Measurements from ENCODE around the gene XYLT2. TPM values are rescaled to one million over a fixed set of nuclear protein-coding genes. Genes with fewer than 3 reads are reported as not detected.

The XYLT2 gene
- total RNA-seq, 1 donor from 2014 or later, result 33.3 TPM

GRCh38 chr17:50360486-50361115, 14.7 kb downstream of the XYLT2 start:
- H3K27me3 Mint-ChIP-seq (ENCODE audit: low read depth), result no peaks in the 10 kb centered on the region
- TF ChIP-seq CTCF (IDR thresholded peaks at IDR 0.05; ENCODE audit: unreplicated experiment), result no peak
- no peak overlapping the region for H3K4me3 Mint-ChIP-seq
- no peak overlapping the region for H3K27ac Mint-ChIP-seq
- H3K4me1 Mint-ChIP-seq, result peaks cover 18% of the 10 kb centered on the region
- H3K36me3 Mint-ChIP-seq, result peaks cover 2% of the 10 kb centered on the region
- DNase-seq (ENCODE audit: low spot score in 2 of 2, unreplicated experiment in 2 of 2), result no peak
- H3K9me3 Mint-ChIP-seq, result no peaks in the 10 kb centered on the region

DNA sequence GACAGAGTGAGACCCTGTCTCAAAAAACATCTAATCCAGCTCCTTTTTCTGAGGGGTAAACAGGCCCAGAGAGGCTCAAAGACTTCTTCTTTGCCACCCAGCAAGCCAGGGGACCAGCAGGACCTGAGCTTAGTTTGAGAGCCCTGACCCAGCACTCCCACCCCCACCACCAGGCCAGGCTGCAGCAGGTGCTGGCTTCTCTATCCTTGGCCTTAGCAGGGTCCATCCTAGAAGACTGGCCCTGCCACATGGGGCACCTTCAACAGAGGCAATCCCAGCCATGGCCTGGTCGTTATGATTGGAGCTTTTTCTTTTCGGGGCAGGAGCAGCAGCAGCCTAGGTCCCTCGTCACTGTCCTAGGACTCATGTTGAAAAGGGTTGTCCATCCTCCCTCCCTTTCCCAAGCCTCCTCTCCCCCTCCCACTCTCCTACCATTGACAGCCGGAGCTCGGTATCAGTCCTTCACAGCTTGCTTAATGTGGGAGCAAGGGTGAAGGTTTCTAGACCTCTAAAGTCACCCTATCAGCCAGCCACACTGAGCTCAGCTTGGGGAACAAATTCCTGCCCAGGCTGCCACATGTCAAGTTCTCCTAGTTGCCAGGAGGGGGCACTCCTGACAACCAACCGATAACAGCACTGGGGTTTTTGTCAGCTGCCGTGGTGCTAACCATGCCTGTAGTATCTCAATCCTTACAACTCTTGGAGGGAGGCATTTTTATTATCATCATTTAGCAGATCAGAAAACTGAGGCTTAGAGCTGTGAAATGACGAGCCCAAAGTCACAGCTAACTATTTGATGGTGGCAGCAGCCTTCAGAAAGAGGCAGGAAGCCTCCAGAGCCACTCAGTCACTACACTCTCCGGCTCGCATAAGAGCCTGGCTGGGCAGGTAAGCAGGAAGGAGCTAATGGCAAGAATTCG, 15.9 kb downstream of the XYLT2 start:
- Mint-ChIP-seq H3K4me3 (no peak overlapping the region), H3K9me3 (no peaks in the 10 kb centered on the region), H3K36me3 (peaks cover 2% of the 10 kb centered on the region), H3K27ac (peak overlapping the region; percentile 64), H3K27me3 (ENCODE audit: low read depth) (no peaks in the 10 kb centered on the region), H3K4me1 (peaks cover 18% of the 10 kb centered on the region)
- no peak for DNase-seq (ENCODE audit: low spot score in 2 of 2, unreplicated experiment in 2 of 2)
- peak; percentile 70 for TF ChIP-seq CTCF (IDR thresholded peaks at IDR 0.05; ENCODE audit: unreplicated experiment)

DNA sequence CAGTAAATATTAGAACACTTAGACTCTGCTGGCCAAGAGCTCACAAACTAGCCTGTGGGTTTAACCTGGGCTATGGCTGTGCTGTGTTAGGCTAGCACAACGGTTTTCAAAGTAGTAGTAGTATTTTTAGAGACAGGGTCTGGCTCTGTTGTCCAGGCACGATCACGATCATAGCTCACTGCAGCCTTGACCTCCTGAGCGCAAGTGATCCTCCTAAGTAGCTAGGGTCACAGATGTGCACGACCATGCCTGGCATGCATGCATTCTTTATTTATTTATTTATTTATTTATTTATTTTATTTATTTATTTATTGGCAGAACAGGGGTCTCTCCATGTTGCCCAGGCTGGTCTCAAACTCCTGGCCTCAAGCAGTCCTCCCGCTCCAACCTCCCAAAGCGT, 16.7 kb downstream of the XYLT2 start:
- Mint-ChIP-seq H3K27ac (no peak overlapping the region), H3K27me3 (ENCODE audit: low read depth) (no peaks in the 10 kb centered on the region), H3K9me3 (no peaks in the 10 kb centered on the region), H3K4me1 (peaks cover 18% of the 10 kb centered on the region), H3K4me3 (no peak overlapping the region), H3K36me3 (peaks cover 4% of the 10 kb centered on the region)
- no peak for TF ChIP-seq CTCF (IDR thresholded peaks at IDR 0.05; ENCODE audit: unreplicated experiment)
- no peak for DNase-seq (ENCODE audit: low spot score in 2 of 2, unreplicated experiment in 2 of 2)

DNA sequence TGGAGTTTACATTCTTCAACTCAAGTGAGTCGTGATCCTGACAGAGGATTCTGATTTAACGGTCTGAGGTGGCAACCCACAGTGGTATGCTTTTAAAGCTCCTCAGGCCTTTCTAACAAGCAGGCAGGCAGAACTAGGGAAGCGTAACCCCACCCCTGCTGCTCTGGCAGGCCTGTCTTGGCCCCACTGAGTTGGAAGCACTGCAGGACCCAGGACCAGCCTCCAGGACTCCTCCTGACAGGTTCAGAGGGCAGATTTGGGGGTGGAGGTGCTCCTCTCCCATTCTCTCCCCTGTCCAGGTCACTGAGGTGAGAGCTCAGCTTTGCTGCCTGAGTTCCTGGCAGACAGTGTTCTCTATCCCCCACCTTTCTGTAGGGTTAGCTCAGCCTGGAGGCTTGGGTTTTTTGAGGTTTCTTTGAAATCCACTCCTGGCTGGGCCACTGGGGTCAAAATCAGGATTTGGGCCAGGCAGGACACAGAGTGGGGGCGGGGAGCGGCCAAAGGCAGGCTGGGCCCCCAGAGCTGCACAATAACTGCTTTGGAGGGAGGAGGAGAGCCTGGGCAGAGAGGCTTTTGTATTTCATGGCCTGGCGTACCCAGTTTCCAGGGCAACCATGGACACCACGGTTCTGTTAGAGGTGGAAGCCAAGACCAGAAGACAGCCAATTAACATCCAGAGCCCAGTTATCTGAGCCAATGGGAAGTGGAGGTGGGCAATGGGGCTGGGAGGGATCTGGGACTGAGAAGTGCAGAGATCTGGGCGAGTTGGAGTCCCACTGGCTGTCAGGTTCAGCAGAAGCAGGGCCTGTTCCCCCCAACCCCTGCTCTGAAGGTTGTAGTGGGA, 17.5 kb downstream of the XYLT2 start:
- no peak for DNase-seq (ENCODE audit: low spot score in 2 of 2, unreplicated experiment in 2 of 2)
- peaks cover 12% of the 10 kb centered on the region for H3K36me3 Mint-ChIP-seq
- TF ChIP-seq CTCF (IDR thresholded peaks at IDR 0.05; ENCODE audit: unreplicated experiment), result no peak
- H3K4me1 Mint-ChIP-seq, result peaks cover 18% of the 10 kb centered on the region
- no peak overlapping the region for H3K4me3 Mint-ChIP-seq
- no peaks in the 10 kb centered on the region for H3K9me3 Mint-ChIP-seq
- H3K27ac Mint-ChIP-seq, result no peak overlapping the region
- no peaks in the 10 kb centered on the region for H3K27me3 Mint-ChIP-seq (ENCODE audit: low read depth)

- no peak for DNase-seq (ENCODE audit: low spot score in 2 of 2, unreplicated experiment in 2 of 2)
- peaks cover 13% of the 10 kb centered on the region for H3K36me3 Mint-ChIP-seq
- no peak overlapping the region for H3K4me3 Mint-ChIP-seq
- no peak for TF ChIP-seq CTCF (IDR thresholded peaks at IDR 0.05; ENCODE audit: unreplicated experiment)
- H3K27me3 Mint-ChIP-seq (ENCODE audit: low read depth), result no peaks in the 10 kb centered on the region
- H3K9me3 Mint-ChIP-seq, result no peaks in the 10 kb centered on the region
- peak overlapping the region; percentile 85 for H3K27ac Mint-ChIP-seq
- H3K4me1 Mint-ChIP-seq, result peaks cover 18% of the 10 kb centered on the region
These were observed 18.1 kb downstream of the XYLT2 start for GRCh38 chr17:50364061-50364458.

All from mesothelial cell of epicardium (in vitro differentiated cells).